Measurements from ENCODE around the gene SMNDC1. TPM values are rescaled to one million over a fixed set of nuclear protein-coding genes. Genes with fewer than 3 reads are reported as not detected.

SMNDC1 gene
- total and polyA plus RNA-seq, 10 of the 15 experiments (the other 5 are each of a cell fraction or from before 2014, with no cell fraction given), result 4.6 to 37.2 (median 18.1) TPM

- Histone ChIP-seq H3K4me2 (ENCODE audit: control insufficient read depth, insufficient read depth) (no peak overlapping the region), H3K79me2 (ENCODE audit: control insufficient read depth, insufficient read depth, low read length) (no peaks in the 10 kb centered on the region), H3K27me3 (replicated peaks in 1 of 2; ENCODE audit: control insufficient read depth in 2 of 2, insufficient read depth in 2 of 2, low read length in 1 of 2) (no peaks in the 10 kb centered on the region; a peak in 1 of 4 replicates), H3K36me3 (ENCODE audit: control insufficient read depth in 2 of 2, insufficient read depth in 2 of 2, low read length in 1 of 2) (no peaks in the 10 kb centered on the region), H3K4me3 (no peak overlapping the region), H3K9me3 (replicated peaks; ENCODE audit: control insufficient read depth, insufficient read depth, low read length) (no peaks in the 10 kb centered on the region), H2AFZ (ENCODE audit: control insufficient read depth, low read depth, low read length) (no peak overlapping the region), H3K9ac (ENCODE audit: control insufficient read depth, insufficient read depth, low read length) (no peak overlapping the region), H3K27ac (ENCODE audit: control insufficient read depth, insufficient read depth) (no peak overlapping the region), H3K4me1 (ENCODE audit: control insufficient read depth, insufficient read depth, low read length) (peaks cover 7% of the 10 kb centered on the region), H4K20me1 (ENCODE audit: control insufficient read depth, insufficient read depth) (no peaks in the 10 kb centered on the region)
- ChIA-PET SMC1A (ENCODE audit: uncharacterized antibody, unreplicated experiment) (no interaction called here), CTCF (no interaction called here), POLR2A (interaction anchor here (0.7 kb wide), 1 partner anchor 118 kb away, joined by 5 read pairs; no protein-coding TSS in a partner anchor), RAD21 (ENCODE audit: unreplicated experiment) (no interaction called here)
- no peak for TF ChIP-seq ATF7 (IDR thresholded peaks at IDR 0.05; ENCODE audit: low read depth)
- FAIRE-seq, result no peak
- intact Hi-C loops (cut with micrococcal nuclease; ENCODE audit: unreplicated experiment) (loop anchor here (5.0 to 10.0 kb wide), 2 partner anchors 34 to 322 kb away; no protein-coding TSS in a partner anchor), in situ Hi-C loops (cut with MboI) (no loop called here)
- no peak for ATAC-seq
- BruUV-seq (replicated peaks), result no TSS peak
- WGBS (ENCODE audit: insufficient coverage, insufficient replicate concordance, low lambda C conversion rate, missing lambda C conversion rate), result 89% methylated on average over 4 of the region's 5 CpGs
- no peak for DNase-seq (ENCODE audit: low read depth, low spot score)
Measured at GRCh38 chr10:110276603-110277002, 28.1 kb downstream of the SMNDC1 start.

GRCh38 chr10:110275128-110275729 lies 29.5 kb downstream of the SMNDC1 start:
- ChIA-PET CTCF (interaction anchor here (0.7 to 2.0 kb wide), 7 partner anchors 9 to 275 kb away, joined by 3 to 22 read pairs (median 4); no protein-coding TSS in a partner anchor), SMC1A (ENCODE audit: uncharacterized antibody, unreplicated experiment) (interaction anchor here (0.7 to 3.5 kb wide), 6 partner anchors 16 to 137 kb away, joined by 3 to 18 read pairs (median 4); no protein-coding TSS in a partner anchor), RAD21 (ENCODE audit: unreplicated experiment) (interaction anchor here (1.1 to 1.5 kb wide), 2 partner anchors 137 to 391 kb away, joined by 3 to 6 read pairs; no protein-coding TSS in a partner anchor), POLR2A (no interaction called here)
- TF ChIP-seq RAD51 (IDR thresholded peaks at IDR 0.05), result 0 out of 2 replicates have a peak, but pooled peaks have one; percentile 14
- no peak for TF ChIP-seq CBFB (IDR thresholded peaks at IDR 0.05; ENCODE audit: low read depth)
- no peak for TF ChIP-seq ZBTB33 (IDR thresholded peaks at IDR 0.05)
- no peak for TF ChIP-seq CHD4 (IDR thresholded peaks at IDR 0.05)
- TF ChIP-seq CHD1 (IDR thresholded peaks at IDR 0.05; ENCODE audit: low read depth, low read length), result no peak
- no peak for FAIRE-seq
- in situ Hi-C loops (cut with MboI) (no loop called here), intact Hi-C loops (cut with micrococcal nuclease; ENCODE audit: unreplicated experiment) (loop anchor here (5.0 to 10.0 kb wide), 2 partner anchors 33 to 320 kb away; no protein-coding TSS in a partner anchor)
- Histone ChIP-seq H2AFZ (ENCODE audit: control insufficient read depth, low read depth, low read length) (no peak overlapping the region), H3K36me3 (ENCODE audit: control insufficient read depth in 2 of 2, insufficient read depth in 2 of 2, low read length in 1 of 2) (no peaks in the 10 kb centered on the region), H3K27me3 (replicated peaks in 1 of 2; ENCODE audit: control insufficient read depth in 2 of 2, insufficient read depth in 2 of 2, low read length in 1 of 2) (no peaks in the 10 kb centered on the region; a peak in 1 of 4 replicates), H4K20me1 (ENCODE audit: control insufficient read depth, insufficient read depth) (no peaks in the 10 kb centered on the region), H3K27ac (ENCODE audit: control insufficient read depth, insufficient read depth) (no peak overlapping the region), H3K79me2 (ENCODE audit: control insufficient read depth, insufficient read depth, low read length) (no peaks in the 10 kb centered on the region), H3K4me1 (ENCODE audit: control insufficient read depth, insufficient read depth, low read length) (peaks cover 7% of the 10 kb centered on the region), H3K9me3 (replicated peaks; ENCODE audit: control insufficient read depth, insufficient read depth, low read length) (no peaks in the 10 kb centered on the region), H3K4me3 (no peak overlapping the region), H3K9ac (ENCODE audit: control insufficient read depth, insufficient read depth, low read length) (no peak overlapping the region), H3K4me2 (ENCODE audit: control insufficient read depth, insufficient read depth) (no peak overlapping the region)
- DNase-seq (ENCODE audit: low read depth, low spot score), result no peak
- no peak for ATAC-seq
- no TSS peak for BruUV-seq (replicated peaks)
- 50% methylated on average over 2 of the region's 2 CpGs for WGBS (ENCODE audit: insufficient coverage, insufficient replicate concordance, low lambda C conversion rate, missing lambda C conversion rate)
